Bronchial epithelial cell (primary cell): Measurements from ENCODE around the gene GSTM1. TPM values are rescaled to one million over a fixed set of nuclear protein-coding genes. Genes with fewer than 3 reads are reported as not detected.

Experiments
- DNase-seq: peaks from one replicate; pipeline ENCODE4 v3.0.0-alpha.2; 2010; ENCODE audit warnings: low read depth
- FAIRE-seq: peaks from 2 replicates; lab custom pipeline; 2011; peaks lifted over from hg19 to GRCh38; lab: Jason Lieb, UNC
- H3K27me3 ChIP-seq: 2 replicates; pipeline ENCODE4 v1.5.1; 2011; ENCODE audit warnings: low read length; ENCODE audit not compliant: control insufficient read depth, insufficient read depth
- H3K36me3 ChIP-seq: 2 replicates; pipeline ENCODE4 v1.5.1; 2011; ENCODE audit warnings: low read length; ENCODE audit not compliant: control insufficient read depth, insufficient read depth
- H3K4me3 ChIP-seq: 2 replicates; pipeline ENCODE4 v1.5.1; 2011; ENCODE audit warnings: mild to moderate bottlenecking, low read depth, low read length, control low read depth
- CTCF ChIP-seq: IDR thresholded peaks from 2 replicates; pipeline ENCODE4 v1.5.1; 2011; ENCODE audit warnings: mild to moderate bottlenecking, moderate library complexity, low read length, control low read depth, inconsistent platforms; ENCODE audit not compliant: insufficient read depth, severe bottlenecking
- total RNA-seq: library from RNA; depleted of rRNA; stranded (reverse); fragments of >200 nt; gene quantifications from 2 replicates; pipeline ENCODE4 v1.2.1, GENCODE V29; 2014

Gene GSTM1
- total RNA-seq, 1 donor from 2014 or later: 2.6 TPM

DNA sequence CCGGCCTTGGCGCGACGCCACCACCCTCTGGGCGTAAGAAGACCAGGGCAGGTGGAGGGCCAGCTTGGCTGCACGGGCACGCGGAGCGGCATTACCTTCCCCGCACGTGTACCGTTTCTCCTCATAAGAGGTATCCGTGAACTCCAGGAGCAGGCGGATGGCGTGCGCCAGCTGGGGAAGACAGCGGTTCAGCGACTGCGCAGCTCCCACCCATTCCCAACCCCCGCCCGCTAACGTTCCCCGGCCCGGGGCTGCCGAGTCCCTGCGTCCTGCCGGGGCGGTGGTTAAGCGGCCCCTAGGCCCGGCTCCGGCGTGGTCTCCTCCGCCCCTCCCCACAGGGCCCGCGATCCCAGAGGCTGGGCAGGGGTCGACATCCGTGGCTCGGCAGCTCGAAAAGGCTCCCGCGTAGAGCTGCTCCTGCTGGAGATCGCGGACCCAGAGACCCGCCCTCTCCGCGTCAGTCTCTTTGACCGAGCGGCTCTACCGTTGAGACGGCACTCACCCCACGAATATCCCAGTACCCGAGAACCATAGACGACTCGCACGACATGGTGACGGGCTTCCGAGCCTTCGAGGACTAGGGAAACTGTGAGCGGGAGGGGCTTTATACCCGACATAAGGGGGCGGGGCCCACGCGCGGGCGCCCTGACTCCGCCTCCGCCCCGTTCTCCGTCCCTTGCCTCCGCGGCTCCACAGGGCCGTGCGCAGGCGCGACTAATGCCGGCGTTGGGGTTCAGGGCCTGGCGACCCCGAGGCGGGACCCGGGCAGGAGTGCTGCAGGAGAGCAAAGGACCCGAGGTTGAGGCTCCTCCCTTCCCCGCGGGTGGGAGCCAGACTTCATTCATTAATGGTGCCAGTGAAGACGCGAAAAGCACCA, 52.4 kb downstream of the GSTM1 start:
- DNase-seq (peak; percentile 38), FAIRE-seq (no peak)
- no peaks in the 10 kb centered on the region for H3K36me3 ChIP-seq
- H3K27me3 ChIP-seq: peaks cover 2% of the 10 kb centered on the region
- H3K4me3 ChIP-seq: peak overlapping the region; percentile 52
- TF ChIP-seq CTCF: no peak

- peak within 1 kb of the TSS; percentile 52 for H3K4me3 ChIP-seq
- no peak for TF ChIP-seq CTCF
- no peaks in the 10 kb centered on the region for H3K36me3 ChIP-seq
- FAIRE-seq: no peak
- DNase-seq: no peak
- H3K27me3 ChIP-seq: peaks cover 2% of the 10 kb centered on the region
Measured at GRCh38 chr1:109740615-109741373, 53.2 kb downstream of the GSTM1 start, which contains the start of gene GSTM3. TSS of gene GSTM3 (minus strand) at chr1:109741038. CDS start at chr1:109740287, 751 bp downstream.

Other genes with a start within 250 kb of the GSTM1 start
- not detected in 2 replicates for gene SYPL2, start 221.3 kb upstream of the GSTM1 start, total RNA-seq
- gene ATXN7L2, start 203.9 kb upstream of the GSTM1 start, total RNA-seq: 0.64 and 1.3 TPM in 2 replicates
- 5.0 and 8.1 TPM in 2 replicates for gene CYB561D1, start 193.7 kb upstream of the GSTM1 start, total RNA-seq
- 0.13 and 0.26 TPM in 2 replicates for gene AMIGO1, start 178.1 kb upstream of the GSTM1 start, total RNA-seq
- not detected in 2 replicates for gene GPR61, start 147.9 kb upstream of the GSTM1 start, total RNA-seq
- gene GNAI3, start 139.2 kb upstream of the GSTM1 start, total RNA-seq: 18.7 and 21.6 TPM in 2 replicates
- gene GNAT2, start 68.2 kb upstream of the GSTM1 start, total RNA-seq: 0.26 TPM in 1 of 2 replicates, not detected in the other
- 14.8 and 21.9 TPM in 2 replicates for gene AMPD2, start 68.0 kb upstream of the GSTM1 start, total RNA-seq
- 0.53 and 1.9 TPM in 2 replicates for gene GSTM4, start 31.7 kb upstream of the GSTM1 start, total RNA-seq
- gene GSTM2, start 19.8 kb upstream of the GSTM1 start, total RNA-seq: 0.26 TPM in 2 replicates
- gene GSTM5, start 24.4 kb downstream of the GSTM1 start, total RNA-seq: not detected in 2 replicates
- gene GSTM3, start 53.2 kb downstream of the GSTM1 start, total RNA-seq: 4.7 TPM in 2 replicates
- gene EPS8L3, start 76.1 kb downstream of the GSTM1 start, total RNA-seq: not detected in 2 replicates
- gene CSF1, start 223.0 kb downstream of the GSTM1 start, total RNA-seq: 1.1 and 1.3 TPM in 2 replicates